ENCODE measurements around the gene TLE1. TPM values are rescaled to one million over a fixed set of nuclear protein-coding genes. Genes with fewer than 3 reads are reported as not detected.

The TLE1 gene
- total RNA-seq, 1 donor from 2014 or later, result 42.5 TPM

- Mint-ChIP-seq H3K9me3 (no peaks in the 10 kb centered on the region), H3K27ac (ENCODE audit: unreplicated experiment) (no peak overlapping the region), H3K36me3 (ENCODE audit: low read depth) (peaks cover 39% of the 10 kb centered on the region), H3K4me1 (peaks cover 60% of the 10 kb centered on the region), H3K27me3 (ENCODE audit: low read depth) (no peaks in the 10 kb centered on the region), H3K4me3 (no peak overlapping the region)
- no peak for DNase-seq (ENCODE audit: low read depth, low spot score)
- TF ChIP-seq CTCF (conservative IDR thresholded peaks at IDR 0.05), result no peak
Measured at GRCh38 chr9:81671880-81672280, 17.5 kb downstream of the TLE1 start.

- Mint-ChIP-seq H3K4me3 (no peak overlapping the region), H3K27ac (ENCODE audit: unreplicated experiment) (no peak overlapping the region), H3K27me3 (ENCODE audit: low read depth) (no peaks in the 10 kb centered on the region), H3K4me1 (peaks cover 62% of the 10 kb centered on the region), H3K36me3 (ENCODE audit: low read depth) (peaks cover 28% of the 10 kb centered on the region), H3K9me3 (no peaks in the 10 kb centered on the region)
- no peak for DNase-seq (ENCODE audit: low read depth, low spot score)
- no peak for TF ChIP-seq CTCF (conservative IDR thresholded peaks at IDR 0.05)
Measured at GRCh38 chr9:81669866-81670265, 19.5 kb downstream of the TLE1 start.

DNA sequence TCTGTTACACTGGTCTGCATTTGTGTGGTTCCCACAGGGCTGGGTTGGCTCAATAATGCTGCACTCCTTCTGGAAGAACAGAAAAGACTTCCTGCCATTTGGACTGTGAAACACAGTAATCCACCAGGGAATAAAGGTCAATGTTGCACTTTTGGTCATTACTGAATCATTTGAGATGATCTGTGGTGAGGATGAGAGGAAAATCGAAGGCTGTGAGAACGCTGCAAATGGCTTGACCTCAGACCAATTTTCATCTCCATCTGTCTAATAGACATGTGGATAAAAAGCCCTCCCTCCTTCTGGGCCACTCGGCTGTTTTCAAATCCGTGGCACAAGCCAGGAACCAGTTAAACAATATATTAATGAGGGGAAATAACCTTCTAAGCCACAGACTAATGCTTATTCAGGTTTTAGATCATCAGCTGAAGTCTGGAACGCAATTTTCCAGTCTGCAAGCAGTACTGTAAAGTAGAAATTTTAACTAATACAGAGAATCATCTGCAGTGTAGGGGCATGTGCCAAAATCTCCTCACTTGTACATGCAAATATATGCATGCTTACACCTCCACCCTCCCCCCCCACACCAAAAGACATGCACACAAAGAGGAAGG, 20.2 kb downstream of the TLE1 start:
- Mint-ChIP-seq H3K9me3 (no peaks in the 10 kb centered on the region), H3K27me3 (ENCODE audit: low read depth) (no peaks in the 10 kb centered on the region), H3K36me3 (ENCODE audit: low read depth) (peaks cover 24% of the 10 kb centered on the region), H3K4me3 (peak overlapping the region; percentile 38), H3K4me1 (peaks cover 63% of the 10 kb centered on the region), H3K27ac (ENCODE audit: unreplicated experiment) (no peak overlapping the region)
- no peak for DNase-seq (ENCODE audit: low read depth, low spot score)
- TF ChIP-seq CTCF (conservative IDR thresholded peaks at IDR 0.05), result no peak

GRCh38 chr9:81666123-81666522, 23.2 kb downstream of the TLE1 start:
- no peak for DNase-seq (ENCODE audit: low read depth, low spot score)
- no peak for TF ChIP-seq CTCF (conservative IDR thresholded peaks at IDR 0.05)
- Mint-ChIP-seq H3K4me3 (no peak overlapping the region), H3K36me3 (ENCODE audit: low read depth) (peaks cover 10% of the 10 kb centered on the region), H3K27me3 (ENCODE audit: low read depth) (no peaks in the 10 kb centered on the region), H3K4me1 (peaks cover 77% of the 10 kb centered on the region), H3K27ac (ENCODE audit: unreplicated experiment) (no peak overlapping the region), H3K9me3 (no peaks in the 10 kb centered on the region)

- H3K4me3 Mint-ChIP-seq, result peak overlapping the region; percentile 38
- TF ChIP-seq CTCF (conservative IDR thresholded peaks at IDR 0.05), result no peak
- DNase-seq (ENCODE audit: low read depth, low spot score), result no peak
- H3K36me3 Mint-ChIP-seq (ENCODE audit: low read depth), result peaks cover 10% of the 10 kb centered on the region
- peak overlapping the region; percentile 81 for H3K27ac Mint-ChIP-seq (ENCODE audit: unreplicated experiment)
- H3K27me3 Mint-ChIP-seq (ENCODE audit: low read depth), result no peaks in the 10 kb centered on the region
- H3K4me1 Mint-ChIP-seq, result peaks cover 77% of the 10 kb centered on the region
- H3K9me3 Mint-ChIP-seq, result no peaks in the 10 kb centered on the region
Measured at GRCh38 chr9:81665322-81665871, 23.9 kb downstream of the TLE1 start.

Data from neural crest cell (in vitro differentiated cells).